ENCODE results near the gene SHPK. TPM values are rescaled to one million over a fixed set of nuclear protein-coding genes. Genes with fewer than 3 reads are reported as not detected.
"Not testable (repeated sequence)": the region's sequence is repeated elsewhere in the genome, so short reads cannot be mapped to it uniquely, and the experiment has no call there.

The SHPK gene
- total RNA-seq, 1 donor, result 8.6 TPM

DNA sequence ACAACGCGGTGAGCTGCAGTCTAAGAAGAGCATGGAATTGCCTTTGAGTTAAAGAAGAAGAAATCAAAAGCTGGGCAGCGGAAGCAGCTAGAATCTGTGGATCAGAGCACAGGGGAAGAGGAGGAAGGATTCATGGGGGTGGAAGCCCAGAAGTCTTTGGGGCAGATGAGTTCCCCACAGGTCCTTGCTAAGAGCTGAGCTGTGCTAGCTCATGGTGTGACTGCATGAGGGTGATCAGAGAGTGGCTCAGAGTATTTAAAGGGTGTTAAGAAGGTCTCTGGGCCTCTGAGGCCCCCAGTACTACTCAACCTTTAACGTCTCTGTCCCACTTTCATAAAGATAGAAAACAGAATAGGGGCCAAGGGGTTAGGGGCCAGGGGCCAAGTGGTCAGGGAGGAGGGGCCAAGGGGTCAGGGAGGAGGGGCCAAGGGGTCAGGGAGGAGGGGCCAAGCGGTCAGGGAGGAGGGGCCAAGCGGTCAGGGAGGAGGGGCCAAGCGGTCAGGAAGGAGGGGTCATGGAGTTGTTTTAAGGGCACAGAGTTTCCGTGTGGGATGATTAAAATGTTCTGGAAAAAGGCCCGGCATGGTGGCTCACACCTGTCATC lies 66.4 kb downstream of the SHPK start:
- H3K4me3 ChIP-seq (ENCODE audit: low read depth, low read length), result no peak overlapping the region
- DNase-seq (ENCODE audit: low read depth), result no peak
- TF ChIP-seq, protein P1, sequence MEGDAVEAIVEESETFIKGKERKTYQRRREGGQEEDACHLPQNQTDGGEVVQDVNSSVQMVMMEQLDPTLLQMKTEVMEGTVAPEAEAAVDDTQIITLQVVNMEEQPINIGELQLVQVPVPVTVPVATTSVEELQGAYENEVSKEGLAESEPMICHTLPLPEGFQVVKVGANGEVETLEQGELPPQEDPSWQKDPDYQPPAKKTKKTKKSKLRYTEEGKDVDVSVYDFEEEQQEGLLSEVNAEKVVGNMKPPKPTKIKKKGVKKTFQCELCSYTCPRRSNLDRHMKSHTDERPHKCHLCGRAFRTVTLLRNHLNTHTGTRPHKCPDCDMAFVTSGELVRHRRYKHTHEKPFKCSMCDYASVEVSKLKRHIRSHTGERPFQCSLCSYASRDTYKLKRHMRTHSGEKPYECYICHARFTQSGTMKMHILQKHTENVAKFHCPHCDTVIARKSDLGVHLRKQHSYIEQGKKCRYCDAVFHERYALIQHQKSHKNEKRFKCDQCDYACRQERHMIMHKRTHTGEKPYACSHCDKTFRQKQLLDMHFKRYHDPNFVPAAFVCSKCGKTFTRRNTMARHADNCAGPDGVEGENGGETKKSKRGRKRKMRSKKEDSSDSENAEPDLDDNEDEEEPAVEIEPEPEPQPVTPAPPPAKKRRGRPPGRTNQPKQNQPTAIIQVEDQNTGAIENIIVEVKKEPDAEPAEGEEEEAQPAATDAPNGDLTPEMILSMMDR (IDR thresholded peaks at IDR 0.05; ENCODE audit: insufficient read depth, low read depth, low read length), result no peak

DNA sequence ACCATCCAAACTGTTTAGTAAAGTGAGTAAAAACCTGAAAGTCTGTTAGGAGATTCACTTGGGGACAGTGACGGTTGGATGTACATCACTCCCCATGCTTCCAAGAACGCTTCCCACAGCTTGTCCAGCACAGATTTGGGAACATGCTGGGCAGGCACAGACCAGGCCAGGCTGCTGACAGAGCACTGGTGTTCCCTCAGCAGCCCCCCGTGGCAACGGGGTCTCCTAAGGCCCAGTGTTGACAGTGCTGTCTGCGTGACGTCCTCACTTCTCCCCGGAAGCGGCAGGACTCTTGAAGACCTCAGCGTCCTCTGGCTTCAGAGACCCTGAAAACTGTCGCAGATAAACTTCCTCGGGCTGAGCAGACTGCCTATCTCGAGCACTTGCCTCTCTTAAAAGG lies 69.5 kb downstream of the SHPK start:
- no peak overlapping the region for H3K4me3 ChIP-seq (ENCODE audit: low read depth, low read length)
- TF ChIP-seq, protein P1 (IDR thresholded peaks at IDR 0.05; ENCODE audit: insufficient read depth, low read depth, low read length), result no peak
- no peak for DNase-seq (ENCODE audit: low read depth)

DNA sequence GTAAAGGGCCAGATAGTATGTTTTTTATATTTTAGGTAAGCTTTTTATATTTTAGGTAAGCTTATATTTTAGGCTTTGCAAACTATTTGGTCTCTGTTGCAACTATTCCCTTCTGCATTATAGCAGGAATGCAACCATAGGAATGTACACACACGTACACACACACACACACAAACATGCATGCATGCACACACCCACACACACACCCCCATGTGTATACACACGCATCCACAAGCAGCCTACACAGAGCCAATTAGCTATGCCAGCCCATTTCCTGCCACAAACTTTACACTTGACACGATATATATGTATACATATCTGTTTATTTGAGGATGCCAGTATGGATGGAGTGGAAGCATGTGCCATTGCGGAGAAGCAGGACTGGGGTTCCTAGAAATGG lies 70.9 kb downstream of the SHPK start:
- no peak for DNase-seq (ENCODE audit: low read depth)
- TF ChIP-seq, protein P1 (IDR thresholded peaks at IDR 0.05; ENCODE audit: insufficient read depth, low read depth, low read length), result no peak

DNA sequence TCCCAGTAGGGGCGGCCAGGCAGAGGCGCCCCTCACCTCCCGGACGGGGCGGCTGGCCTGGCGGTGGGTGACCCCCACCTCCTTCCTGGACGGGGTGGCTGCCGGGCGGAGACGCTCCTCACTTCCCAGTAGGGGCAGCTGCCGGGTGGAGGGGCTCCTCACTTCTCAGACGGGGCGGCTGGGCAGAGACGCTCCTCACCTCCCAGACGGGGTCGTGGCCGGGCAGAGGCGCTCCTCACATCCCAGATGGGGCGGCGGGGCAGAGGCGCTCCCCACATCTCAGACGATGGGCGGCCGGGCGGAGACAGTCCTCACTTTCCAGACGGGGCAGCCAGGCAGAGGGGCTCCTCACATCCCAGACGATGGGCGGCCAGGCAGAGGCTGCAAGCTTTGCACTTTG lies 71.8 kb downstream of the SHPK start:
- not testable (repeated sequence) for H3K4me3 ChIP-seq (ENCODE audit: low read depth, low read length); DNase-seq (ENCODE audit: low read depth)

More for the DNA sequence above, 70.9 kb downstream of the SHPK start:
- H3K4me3 ChIP-seq (ENCODE audit: low read depth, low read length), result no peak overlapping the region

DNA sequence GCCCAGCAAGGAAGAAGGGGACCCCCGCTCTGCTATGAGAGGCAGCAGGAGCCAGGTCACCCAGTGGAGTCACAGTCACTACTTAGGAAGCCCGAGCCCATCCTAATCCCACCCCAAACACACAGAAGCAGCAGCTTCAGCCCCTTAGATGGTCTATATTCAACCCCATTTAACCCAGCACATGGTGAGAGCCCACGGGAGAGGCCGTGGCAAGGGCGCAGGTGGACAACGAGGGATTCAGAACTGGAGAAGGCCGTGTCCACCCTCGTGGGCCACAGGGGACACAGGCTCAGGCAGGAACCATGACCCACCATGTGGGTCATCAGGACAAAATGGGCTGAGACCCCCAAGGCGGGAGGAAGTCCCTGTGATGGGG lies 76.8 kb downstream of the SHPK start:
- H3K4me3 ChIP-seq (ENCODE audit: low read depth, low read length), result no peak overlapping the region
- TF ChIP-seq, protein P1 (IDR thresholded peaks at IDR 0.05; ENCODE audit: insufficient read depth, low read depth, low read length), result no peak
- DNase-seq (ENCODE audit: low read depth), result no peak

DNA sequence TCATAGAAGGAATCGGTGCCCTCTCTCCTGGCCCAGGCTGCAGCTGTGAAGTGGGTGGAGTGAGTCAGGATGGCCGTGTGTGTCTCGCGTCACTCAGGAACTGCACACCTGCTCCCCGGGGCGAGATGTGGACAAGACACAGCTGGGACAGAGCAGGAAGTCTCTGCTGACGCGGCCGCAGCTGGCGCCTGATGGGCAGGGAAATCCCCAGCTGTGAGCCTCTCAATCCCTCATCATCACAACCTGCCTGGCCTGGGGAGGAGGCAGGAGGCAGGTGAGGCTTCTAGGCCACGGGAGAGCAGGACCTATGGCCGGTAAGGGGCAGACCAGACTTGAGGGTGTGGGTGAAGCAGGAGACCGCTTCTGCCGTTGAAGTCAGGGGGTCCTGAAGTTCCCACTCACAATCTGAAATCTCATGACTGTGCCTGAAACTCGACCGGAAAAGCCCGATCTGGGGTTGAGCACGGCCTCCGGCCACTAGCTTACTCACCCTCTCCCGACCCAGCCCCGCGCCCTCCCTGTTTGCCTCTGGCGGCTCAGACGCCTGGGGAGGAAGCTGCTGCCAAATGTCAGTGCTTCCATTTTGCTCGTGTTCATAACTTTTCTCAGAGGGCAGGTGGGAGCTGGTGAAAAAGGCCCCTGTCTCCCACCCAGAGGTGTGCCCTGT lies 77.3 kb downstream of the SHPK start:
- peak; percentile 69 for DNase-seq (ENCODE audit: low read depth)
- TF ChIP-seq, protein P1 (IDR thresholded peaks at IDR 0.05; ENCODE audit: insufficient read depth, low read depth, low read length), result no peak
- H3K4me3 ChIP-seq (ENCODE audit: low read depth, low read length), result no peak overlapping the region

Other genes with a start within 250 kb of the SHPK start
- 0.43 and 0.64 TPM in 2 replicates for gene OR3A2, start 249.9 kb downstream of the SHPK start, total RNA-seq
- not detected in 2 replicates for gene OR1E1, start 237.8 kb downstream of the SHPK start, total RNA-seq
- gene OR3A3, start 224.9 kb downstream of the SHPK start, total RNA-seq, result not detected in 2 replicates
- not detected in 2 replicates for gene OR1E2, start 202.4 kb downstream of the SHPK start, total RNA-seq
- 1.3 and 3.5 TPM in 2 replicates for gene SPATA22, start 164.4 kb downstream of the SHPK start, total RNA-seq
- under 0.01 TPM in 2 replicates for gene ASPA, start 160.3 kb downstream of the SHPK start, total RNA-seq
- 0.43 and 1.3 TPM in 2 replicates for gene TRPV3, start 78.4 kb downstream of the SHPK start, total RNA-seq
- gene TRPV1, start 26.8 kb downstream of the SHPK start, total RNA-seq, result 2.2 and 2.9 TPM in 2 replicates
- gene CTNS, start 510 bp upstream of the SHPK start, total RNA-seq, result 25.9 and 31.6 TPM in 2 replicates
- gene TAX1BP3, start 32.3 kb upstream of the SHPK start, total RNA-seq, result 215 and 228 TPM in 2 replicates
- gene EMC6, start 32.6 kb upstream of the SHPK start, total RNA-seq, result 12.6 and 16.4 TPM in 2 replicates
- 0.32 and 2.2 TPM in 2 replicates for gene P2RX5, start 59.9 kb upstream of the SHPK start, total RNA-seq
- 5.5 and 6.9 TPM in 2 replicates for gene HASPIN, start 87.7 kb upstream of the SHPK start, total RNA-seq
- 20.6 and 37.1 TPM in 2 replicates for gene ITGAE, start 164.9 kb upstream of the SHPK start, total RNA-seq
- gene NCBP3, start 210.0 kb upstream of the SHPK start, total RNA-seq, result 17.7 and 26.3 TPM in 2 replicates

Measured in fibroblast of villous mesenchyme (primary cell).